IPS-NIHi7 (cell line): ENCODE results near the gene C9orf43.
"Not testable (repeated sequence)": the region's sequence is repeated elsewhere in the genome, so short reads cannot be mapped to it uniquely, and the experiment has no call there.

Experiments used
- DNase-seq: peaks from one replicate; pipeline ENCODE4 v3.0.0; 2012; ENCODE audit warnings: mixed read lengths; ENCODE audit errors: extremely low spot score

C9orf43 gene

GRCh38 chr9:113421726-113422125 is 11.2 kb downstream of the C9orf43 start:
- no peak for DNase-seq

- DNase-seq: peak; percentile 39
These were observed 14.5 kb downstream of the C9orf43 start for GRCh38 chr9:113425072-113425471.

GRCh38 chr9:113426701-113427100 is 16.2 kb downstream of the C9orf43 start:
- no peak for DNase-seq

DNA sequence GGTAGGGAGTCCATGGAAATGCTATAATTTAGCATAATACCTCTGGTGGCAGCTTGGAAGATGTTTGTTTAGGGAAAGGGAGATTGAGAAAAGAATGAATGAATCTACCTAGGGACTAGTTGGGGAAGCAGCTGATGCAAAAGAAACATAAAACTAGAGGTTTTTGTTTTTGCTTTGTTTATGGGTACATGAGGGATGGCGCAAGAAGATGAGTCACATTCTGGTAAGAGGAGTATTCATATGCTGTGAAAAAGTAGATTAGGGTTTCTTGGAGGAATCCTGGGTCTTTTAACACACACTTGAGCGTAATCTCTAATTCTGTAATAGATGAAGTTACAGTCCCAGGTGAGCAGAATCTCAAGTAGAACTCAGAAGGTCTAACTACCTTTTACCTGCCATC is 17.1 kb downstream of the C9orf43 start:
- no peak for DNase-seq

- DNase-seq: no peak
These were observed 17.6 kb downstream of the C9orf43 start for GRCh38 chr9:113428062-113428615.

- DNase-seq: no peak
These were observed 20.6 kb downstream of the C9orf43 start for GRCh38 chr9:113431191-113431590.

DNA sequence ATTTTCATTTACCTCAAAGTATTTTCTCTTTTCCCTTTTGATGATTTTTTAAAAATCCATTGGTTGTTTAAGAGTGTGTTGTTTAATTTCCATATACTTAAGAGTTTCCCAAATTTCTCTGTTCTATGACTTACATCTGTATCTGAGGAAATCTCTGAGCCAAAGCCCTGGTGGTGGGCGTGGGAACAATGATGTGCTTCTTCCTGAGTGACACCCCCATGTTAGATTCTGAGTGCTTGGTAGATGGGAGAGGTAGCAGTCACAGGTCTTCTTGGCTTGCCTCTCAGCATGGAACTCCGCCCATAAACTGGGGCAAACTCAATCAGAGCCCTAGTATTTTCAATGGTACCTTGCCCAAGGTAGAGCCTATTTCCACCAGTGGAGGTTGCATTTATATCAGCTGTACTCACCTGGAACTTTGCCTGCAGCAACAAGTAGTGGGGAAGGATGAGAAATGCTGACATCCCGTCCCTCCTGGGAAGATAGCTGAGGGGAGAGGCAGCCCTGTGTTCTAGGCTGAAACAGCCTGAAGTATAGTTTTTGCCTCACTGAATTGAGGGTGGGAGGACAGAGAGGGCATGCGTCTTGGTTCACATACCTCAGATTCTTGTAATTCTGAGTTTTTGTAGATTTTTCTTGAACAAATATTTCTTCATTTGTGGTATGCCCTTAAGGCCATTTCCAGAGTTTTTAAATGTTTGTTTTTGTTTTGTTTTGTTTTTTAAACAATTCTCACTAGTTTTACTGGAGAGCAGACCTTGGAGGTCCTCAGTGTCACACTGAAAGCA is 26.4 kb downstream of the C9orf43 start:
- no peak for DNase-seq

DNA sequence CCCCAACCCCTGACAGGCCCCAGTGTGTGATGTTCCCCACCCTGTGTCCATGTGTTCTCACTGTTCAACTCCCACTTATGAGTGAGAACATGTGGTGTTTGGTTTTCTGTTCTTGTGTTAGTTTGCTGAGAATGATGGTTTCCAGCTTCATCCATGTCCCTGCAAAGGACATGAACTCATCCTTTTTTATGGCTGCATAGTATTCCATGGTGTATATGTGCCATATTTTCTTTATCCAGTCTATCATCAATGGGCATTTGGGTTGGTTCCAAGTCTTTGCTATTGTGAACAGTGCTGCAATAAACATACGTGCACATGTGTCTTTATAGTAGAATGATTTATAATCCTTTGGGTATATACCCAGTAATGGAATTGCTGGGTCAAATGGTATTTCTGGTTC is 27.2 kb downstream of the C9orf43 start:
- not testable (repeated sequence) for DNase-seq

GRCh38 chr9:113444736-113445135 is 34.2 kb downstream of the C9orf43 start:
- no peak for DNase-seq

- DNase-seq: peak; percentile 71
These were observed 35.8 kb downstream of the C9orf43 start for GRCh38 chr9:113446323-113446740.

- DNase-seq: no peak
These were observed 38.8 kb downstream of the C9orf43 start for GRCh38 chr9:113449376-113449775.

GRCh38 chr9:113452113-113452605 is 41.6 kb downstream of the C9orf43 start:
- no peak for DNase-seq

DNA sequence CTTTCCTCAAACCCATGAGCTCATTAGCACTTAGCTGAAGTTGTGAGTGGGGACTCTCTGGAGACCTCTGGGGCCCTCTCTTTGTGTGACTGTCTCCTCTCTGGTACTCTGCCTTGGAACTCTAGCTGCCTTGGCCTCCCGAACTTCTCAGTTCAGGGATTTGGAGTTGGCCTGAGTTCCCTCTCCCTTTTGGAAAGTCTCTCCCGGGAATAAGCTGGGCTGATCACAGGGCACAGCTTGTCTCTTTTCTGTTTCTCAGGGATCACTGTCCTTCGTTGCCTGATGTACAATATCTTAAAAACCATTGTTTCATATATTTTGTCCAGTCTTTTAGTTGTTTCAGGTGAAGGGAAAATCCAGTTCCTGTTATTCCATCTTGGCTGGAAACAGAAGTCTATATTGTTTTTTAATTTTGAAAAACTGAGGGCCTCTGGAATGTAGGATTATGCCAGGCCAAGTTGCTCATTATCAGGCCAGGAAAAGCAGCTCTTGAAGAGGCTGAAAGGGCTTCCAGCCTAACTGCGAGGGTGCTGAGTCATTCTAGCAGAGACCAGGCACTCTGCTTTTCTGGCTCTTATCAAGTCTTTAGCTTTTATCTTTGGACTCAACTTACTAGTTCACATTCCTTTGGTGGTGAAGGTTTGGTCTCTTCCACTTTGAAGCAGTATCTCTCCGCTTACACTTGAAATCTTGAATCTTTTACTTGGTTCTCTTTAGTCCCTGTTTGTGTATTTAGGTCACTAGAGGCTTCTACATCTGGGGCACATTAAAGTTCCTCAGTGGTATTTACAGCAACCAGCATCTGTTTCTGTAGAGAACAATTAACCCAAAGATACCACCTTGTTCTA is 44.6 kb downstream of the C9orf43 start:
- peak; percentile 55 for DNase-seq

DNA sequence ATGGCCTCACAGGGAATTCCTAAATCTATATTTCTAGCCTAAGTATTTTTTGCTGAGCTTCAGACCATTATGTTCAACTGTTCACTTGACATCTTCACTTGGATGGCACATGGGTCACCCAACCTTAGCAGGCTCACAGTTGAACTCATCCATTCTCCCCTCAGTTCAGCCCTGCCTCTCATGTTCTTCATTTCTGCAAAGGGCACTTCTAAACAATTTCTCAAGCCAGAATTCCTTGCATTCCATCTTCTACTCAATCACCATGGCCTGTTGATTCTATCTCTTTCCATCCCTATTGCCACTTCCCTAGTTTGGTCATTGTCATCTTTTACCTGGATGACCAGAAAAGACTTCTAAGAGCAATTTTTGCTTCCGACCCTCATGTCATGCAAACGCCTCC is 45.7 kb downstream of the C9orf43 start:
- no peak for DNase-seq

GRCh38 chr9:113461285-113461684 is 50.7 kb downstream of the C9orf43 start:
- no peak for DNase-seq

GRCh38 chr9:113461943-113462342 is 51.4 kb downstream of the C9orf43 start:
- no peak for DNase-seq

DNA sequence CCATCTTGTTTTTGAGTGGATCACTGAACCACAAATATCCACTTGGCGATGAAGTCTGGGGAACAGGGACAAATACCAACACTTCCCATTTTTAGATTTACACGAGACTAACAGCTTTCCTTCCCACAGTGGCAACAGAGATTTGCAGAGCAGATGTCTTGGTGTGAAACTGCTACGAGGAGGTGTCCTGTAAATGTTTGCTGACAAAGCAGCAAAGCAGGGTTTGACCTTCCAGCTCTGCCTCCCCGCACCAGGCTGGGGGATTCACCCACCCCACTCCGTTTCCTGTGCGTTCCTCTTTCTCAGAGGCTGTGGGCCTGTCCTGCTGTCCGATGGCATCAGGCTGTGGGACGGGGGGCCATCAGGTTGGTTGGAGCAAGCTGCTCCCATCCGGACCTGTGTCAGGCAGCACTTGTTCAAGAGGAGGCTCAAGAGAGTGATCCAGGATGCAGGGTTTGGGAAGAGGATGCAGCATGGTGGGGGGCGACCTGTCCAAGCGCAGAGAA is 52.3 kb downstream of the C9orf43 start:
- no peak for DNase-seq

DNA sequence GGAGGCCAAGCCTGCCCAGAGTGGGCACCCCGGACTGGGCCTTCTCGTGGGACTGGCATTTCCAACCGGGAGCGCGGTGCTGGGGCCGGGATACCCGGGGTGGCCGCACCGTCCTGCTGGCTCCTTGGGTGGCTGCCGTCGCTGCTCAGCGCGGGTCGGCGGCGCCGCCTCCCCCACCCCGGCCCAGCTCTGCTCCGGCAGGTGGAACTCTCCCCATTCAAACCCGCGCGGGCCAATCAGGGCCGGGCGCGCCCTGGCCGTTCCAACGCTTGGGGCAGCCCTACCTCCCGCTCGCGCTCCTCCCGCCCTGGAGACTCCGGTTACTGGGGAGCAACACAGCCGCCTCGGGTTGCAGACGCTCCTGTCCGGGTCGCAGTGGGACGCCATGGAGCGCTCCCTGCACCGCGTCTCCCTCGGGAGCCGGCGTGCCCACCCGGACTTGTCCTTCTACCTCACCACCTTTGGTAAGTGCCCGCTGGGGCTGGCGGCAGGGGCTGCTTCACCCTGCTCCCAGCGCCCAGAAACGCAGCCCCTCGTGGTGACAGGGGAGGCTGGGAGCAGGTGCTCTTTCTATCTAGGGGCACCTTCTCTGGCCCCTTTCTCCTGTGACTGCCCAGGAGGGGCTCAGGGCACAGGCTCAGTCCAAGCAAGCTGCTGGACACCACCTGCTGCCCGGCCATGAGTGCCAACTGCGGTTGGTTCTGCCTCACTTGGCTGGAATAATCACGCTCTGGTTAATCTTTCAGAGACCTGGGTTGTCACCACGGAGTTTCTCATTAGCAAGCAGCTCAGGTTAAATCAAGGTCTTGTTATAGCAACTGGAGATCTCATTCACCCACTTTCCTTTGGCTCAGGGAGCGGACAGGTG is 53.1 kb downstream of the C9orf43 start, which contains the start of gene RGS3:
Gene RGS3, plus strand, starts transcription at position 310 of the 868 bp plus-strand sequence. Its CDS starts 76 bp downstream, at position 386.
- peak; percentile 89 for DNase-seq

DNA sequence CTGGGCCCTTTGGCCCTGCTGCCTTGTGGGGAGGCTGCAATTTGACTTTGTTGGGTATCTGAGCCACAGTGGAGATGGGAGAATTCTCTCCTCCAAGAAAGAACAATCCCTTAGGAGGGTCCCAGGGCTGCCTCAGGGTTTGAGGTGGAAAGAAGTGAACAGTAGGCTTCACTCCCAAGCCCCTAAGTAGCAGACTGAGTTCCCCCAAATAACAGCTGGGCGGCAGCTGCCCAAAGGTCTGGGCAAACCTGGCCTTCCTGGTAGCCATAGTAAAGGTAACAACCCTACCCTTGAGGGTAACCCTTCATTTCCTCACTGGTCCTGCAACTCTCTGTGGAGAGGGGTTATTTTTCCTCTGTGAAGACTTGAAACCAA is 53.7 kb downstream of the C9orf43 start:
- no peak for DNase-seq

- no peak for DNase-seq
These were observed 55.1 kb downstream of the C9orf43 start for GRCh38 chr9:113465599-113466140.

- no peak for DNase-seq
These were observed 56.6 kb downstream of the C9orf43 start for GRCh38 chr9:113467183-113467582.
